ENCODE data around the gene IFIT1.

The IFIT1 gene, protein sequence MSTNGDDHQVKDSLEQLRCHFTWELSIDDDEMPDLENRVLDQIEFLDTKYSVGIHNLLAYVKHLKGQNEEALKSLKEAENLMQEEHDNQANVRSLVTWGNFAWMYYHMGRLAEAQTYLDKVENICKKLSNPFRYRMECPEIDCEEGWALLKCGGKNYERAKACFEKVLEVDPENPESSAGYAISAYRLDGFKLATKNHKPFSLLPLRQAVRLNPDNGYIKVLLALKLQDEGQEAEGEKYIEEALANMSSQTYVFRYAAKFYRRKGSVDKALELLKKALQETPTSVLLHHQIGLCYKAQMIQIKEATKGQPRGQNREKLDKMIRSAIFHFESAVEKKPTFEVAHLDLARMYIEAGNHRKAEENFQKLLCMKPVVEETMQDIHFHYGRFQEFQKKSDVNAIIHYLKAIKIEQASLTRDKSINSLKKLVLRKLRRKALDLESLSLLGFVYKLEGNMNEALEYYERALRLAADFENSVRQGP

DNA sequence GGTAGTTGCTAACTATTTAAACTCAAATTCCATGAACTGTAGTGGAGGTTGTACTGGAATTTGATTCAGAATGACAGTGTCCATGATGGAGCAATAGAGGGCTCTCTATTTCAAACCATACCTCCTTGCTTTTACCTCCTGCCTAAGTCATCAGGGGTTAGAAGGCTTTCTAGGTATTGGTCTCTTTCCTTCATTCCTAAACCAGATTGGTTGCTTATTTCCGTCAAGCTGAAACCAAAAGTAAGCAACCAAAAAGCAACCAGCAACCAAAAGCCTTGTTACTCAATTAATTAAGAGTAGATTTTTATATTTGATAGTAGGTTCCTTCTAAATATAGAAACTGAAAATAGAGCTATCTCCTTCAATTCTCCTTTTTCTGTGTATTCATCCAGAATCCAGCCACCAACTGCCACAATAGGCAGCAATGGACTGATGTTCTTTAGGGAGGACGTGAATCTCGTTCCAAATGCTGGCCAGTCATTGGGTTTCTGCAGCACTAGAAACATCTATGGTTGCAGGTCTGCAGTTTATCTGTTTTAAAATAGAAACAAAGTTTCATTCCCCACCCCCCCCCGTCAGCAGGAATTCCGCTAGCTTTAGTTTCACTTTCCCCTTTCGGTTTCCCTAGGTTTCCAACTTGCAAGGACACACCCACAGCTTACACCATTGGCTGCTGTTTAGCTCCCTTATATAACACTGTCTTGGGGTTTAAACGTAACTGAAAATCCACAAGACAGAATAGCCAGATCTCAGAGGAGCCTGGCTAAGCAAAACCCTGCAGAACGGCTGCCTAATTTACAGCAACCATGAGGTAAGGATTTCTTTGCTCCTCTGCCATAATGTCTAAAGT lies at the start of gene IFIT1:
IFIT1 (plus strand) TSS at position 717 of the 850 bp plus-strand sequence; CDS start at position 807, 90 bp downstream.
- peak in 45 of 56 donors; percentile 8 to 85 (median 48) for DNase-seq

DNA sequence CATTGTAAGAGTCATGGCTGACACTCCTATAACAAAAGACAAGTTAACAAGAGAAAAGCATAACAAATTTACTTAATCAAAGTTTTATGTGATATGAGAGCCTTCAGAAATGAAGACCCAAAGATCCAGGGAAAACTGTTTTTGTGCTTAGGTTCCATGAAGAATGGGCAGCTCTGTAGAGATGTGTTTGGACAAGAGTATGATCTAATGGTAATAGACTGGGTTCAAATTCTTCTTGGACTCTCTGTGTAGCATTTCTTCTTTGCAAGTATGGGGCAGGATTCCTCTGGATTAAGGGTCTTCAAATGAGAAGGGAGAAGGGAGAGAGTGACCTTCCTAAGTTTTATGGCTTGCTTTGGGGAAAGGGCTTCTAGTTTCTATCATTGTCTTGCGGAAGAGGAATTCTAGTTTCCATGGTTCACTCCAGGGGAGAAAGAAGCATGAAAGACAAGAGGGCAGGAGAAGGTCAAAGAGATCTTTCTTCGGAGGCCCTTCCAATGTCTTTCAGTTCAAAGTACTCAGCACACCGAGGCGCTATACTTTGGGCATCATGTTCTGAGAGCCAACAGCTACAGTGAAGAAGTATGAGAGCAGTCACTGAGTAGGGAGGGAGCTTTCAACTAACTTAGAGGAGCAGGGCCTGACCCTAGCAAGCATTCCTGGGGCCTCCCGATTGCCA lies 49.2 kb upstream of the IFIT1 start:
- DNase-seq = no peak

DNA sequence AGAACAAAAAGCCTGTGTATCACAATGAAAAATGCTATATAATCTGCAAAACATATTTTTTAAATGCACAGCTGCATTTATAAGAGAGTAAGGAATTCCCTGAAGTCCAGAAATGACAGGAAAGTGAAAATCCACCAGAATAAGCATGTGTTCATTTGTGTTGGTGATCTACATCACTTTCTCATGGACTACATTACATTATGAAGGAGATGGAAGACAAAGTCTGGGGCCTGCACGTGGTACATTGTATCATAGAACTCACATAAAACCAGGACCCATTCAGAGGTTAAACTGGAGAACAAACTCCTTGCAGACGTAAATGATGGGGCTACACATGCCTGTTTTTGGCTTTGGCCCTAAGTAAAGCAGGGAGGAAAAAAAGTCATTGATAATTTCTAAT lies 48.3 kb upstream of the IFIT1 start:
- no peak for DNase-seq

DNA sequence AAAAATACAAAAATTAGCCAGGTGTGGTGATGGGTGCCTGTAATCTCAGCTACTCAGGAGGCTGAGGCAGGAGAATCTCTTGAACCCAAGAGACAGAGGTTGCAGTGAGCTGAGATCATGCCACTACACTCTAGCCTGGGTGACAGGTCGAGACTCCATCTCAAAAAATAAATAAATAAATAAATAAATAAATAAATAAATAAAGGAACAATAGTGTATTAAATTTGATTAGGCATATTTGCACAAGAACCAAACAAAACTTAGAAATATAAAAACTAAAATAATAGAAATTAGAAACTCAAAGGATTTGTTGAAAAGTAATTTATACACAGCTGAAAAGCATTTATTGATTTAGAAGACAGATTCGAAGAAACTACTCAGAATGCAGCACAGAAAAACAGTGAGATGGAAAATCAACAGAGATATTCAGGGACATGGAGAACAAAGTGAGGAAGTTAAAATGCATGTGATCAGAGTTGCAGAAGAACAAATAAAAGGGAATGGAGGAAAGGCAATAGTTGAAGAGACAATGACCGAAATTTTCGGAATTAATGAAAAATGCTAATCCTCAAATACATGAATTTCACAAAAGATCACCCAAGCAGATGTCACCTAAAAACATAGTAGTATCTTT lies 46.9 kb upstream of the IFIT1 start:
- no peak for DNase-seq

DNA sequence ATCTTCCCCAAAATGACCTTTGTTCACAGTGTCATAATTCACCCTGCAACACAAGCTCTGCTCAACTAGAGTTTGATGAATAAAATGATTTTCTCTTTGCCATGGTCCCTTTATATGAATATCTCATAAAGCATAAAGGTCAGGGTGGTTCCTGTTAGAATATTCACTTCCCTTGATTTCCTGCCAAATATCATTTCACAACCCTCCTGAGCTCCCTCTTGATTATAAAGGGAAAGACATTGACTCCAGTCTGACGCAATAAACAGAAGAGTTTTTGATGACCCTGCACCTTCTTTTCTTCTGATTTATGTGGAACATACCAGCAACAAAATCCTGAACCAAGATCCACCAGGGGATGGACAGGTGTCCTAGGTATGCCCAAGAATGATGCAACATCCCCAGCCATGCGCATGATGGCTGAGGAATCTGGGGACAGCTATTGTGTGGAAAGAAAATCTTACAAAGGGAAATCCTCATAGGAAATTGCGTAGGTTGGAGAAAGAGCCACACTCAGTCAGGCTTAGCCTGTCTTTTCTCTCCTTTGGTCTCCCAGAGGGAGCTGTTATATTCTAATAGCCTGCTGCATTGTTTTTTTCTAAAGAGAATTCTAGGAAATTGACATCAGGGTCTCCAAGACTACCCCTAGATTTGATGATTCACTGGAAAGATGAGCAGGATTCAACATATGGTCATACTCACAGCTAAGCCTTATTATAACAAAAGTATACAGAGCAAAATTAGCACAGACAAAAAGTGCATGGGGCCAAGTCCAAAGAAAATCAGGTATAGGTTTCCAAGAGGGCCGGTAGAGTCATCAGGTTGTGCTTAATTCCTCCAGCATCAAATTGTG lies 45.8 kb upstream of the IFIT1 start:
- no peak for DNase-seq

DNA sequence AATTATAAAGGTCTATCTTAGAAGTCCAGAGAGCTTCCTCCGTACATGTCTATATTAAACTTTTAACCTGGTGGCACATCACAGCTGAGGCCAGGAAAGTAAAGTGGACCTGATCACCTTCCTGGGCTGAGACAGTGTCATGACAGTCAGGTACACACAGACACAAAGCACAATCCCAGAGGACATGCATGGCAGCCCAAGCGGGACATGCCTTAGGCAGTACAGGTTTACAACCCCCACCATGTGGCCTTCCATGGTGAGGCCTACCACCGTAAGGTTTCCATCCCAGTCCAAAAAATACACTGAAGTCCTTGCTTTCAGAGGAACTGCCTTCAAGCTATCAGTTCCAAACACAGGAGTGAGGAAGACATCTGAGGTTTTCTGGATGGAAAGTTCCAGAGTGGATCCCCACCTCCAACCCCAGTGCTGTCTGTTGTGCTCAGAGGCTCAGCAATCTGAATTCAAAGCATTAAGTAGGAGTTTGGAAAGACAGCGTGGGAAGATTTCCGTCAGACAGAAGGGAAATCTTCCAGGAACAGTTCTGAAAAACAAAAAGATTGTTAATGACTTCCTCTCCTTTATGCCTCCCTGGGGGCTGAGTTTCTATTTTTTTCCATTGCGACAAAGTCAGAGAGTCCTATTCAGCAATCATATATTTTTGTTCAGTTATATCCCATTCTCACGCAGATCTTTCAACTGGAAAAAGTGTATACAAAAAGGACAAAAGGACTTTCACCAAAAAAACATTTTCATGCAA lies 44.5 kb upstream of the IFIT1 start:
- peak in 12 of 56 donors; percentile 16 to 52 (median 36) for DNase-seq

DNA sequence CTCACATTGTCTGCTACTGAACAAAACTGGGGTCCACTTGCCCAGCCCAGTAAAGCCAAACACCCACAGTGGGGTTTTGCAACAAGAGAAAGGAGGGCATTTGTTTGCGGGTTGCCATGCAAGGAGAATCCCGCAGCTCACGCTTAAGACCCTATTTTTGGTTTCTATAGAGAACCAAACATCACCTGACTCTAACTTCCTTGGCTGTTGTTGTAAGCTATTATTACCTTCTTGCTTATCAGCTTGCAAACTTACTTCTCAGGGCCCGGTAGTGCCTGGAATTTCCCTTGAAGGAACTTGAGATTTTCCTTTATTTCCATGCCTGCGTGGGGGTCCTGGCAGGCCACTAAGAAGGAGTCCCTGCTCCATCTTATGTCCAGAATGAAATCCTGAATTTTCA lies 43.9 kb upstream of the IFIT1 start:
- DNase-seq = no peak

DNA sequence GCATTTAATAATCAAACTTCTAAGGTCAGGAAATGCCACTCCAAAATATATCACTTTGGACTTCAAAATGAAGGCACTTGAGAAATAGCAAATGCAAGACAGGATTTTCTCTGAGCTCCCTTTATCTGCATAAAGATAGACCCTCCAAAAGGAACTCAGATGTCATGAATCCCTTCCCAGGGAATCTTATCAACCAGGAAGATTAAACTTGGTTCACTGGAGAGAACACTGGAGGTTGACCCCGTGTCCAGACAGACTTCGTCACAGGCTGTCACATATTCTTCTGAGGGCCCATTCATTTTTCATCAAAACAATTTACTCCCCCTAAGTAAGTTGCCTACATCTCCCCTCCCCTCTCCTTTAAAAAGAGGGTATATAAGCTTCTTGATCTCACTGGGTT lies 43.4 kb upstream of the IFIT1 start:
- DNase-seq = no peak

DNA sequence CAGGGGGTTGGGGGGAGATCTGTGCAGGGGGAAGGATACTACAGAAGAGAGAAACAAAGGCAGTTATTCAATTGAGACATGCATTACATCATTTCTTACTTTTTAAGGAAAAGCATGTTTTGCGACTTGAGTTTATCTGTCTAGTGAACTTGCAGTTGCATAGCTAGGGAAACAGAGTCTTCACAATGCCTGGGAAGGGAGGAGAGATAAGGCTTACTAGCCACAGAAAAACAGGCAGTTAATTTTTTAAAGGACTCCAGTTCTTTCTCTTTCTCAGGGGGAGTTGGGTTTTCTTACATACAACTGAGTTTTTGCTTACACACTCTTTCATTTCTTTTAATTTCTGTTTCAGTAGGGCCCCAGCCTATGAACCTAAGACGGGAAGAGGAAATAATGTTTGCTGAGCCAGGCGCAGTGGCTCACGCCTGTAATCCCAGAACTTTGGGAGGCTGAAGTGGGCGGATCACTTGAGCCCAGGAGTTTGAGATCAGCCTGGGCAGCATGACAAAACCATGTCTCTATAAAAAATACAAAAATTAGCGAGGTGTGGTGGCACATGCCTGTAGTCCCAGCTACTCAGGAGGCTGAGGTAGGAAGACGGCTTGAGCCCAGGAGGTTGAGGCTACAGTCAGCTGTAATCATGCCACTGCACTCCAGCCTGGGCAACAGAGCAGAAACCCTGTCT lies 41.6 kb upstream of the IFIT1 start:
- DNase-seq = peak in 2 of 56 donors; percentile 11 to 28

DNA sequence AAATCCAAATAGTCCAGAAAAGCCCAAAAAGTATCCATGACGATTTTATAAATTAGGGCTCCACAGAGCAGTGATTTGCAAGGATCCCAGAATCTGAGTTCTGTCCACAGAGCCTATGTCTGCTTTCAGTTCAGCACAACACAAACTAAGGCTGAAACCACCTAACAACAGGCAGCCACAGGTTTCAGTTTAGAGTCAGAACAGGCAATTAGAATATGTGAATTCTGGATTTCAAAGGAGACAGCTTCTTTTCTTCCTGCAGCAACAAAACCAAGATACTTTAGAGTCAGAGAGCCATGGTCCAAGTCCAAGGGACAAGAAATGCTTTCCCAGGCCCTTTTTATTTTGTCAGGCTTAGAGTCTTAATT lies 41.0 kb upstream of the IFIT1 start:
- DNase-seq = no peak

DNA sequence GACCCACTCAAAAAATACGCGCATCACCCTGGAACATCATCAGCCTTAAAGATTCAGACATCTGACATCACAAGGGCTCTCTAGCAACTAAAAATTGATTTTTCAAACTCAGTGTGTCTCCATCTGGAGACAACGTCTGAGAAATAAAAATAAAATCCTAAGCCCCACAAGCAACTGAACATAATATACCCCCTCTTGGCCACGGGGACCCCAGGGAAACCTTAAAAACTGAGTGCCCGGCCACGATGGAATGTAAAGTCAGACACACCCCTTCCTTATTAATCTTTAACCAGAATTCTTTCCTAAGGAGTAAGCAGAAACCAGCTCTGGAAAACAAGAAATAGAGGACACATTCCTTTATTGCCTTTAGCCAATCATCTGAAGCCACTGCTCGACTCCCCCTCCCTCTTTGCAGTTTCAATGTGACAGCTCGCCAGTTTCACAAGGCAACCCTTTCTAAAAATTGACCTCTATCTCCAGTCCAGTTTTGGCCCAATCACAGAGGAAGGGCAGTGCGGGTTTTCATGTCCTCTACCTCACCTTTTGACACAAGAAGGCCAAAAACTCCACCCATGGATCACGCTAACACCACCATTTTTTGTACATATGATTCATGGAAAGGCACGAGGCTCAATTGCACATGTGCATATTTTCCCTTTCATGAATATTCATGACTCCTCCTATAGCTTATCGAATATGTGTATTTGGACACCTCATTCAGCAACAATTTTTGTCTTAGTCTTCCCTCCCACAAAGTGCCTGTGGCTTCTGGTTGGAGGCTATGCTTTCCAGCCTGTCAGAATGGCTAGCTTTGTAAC lies 40.4 kb upstream of the IFIT1 start:
- DNase-seq = peak in 1 of 56 donors; percentile 12

DNA sequence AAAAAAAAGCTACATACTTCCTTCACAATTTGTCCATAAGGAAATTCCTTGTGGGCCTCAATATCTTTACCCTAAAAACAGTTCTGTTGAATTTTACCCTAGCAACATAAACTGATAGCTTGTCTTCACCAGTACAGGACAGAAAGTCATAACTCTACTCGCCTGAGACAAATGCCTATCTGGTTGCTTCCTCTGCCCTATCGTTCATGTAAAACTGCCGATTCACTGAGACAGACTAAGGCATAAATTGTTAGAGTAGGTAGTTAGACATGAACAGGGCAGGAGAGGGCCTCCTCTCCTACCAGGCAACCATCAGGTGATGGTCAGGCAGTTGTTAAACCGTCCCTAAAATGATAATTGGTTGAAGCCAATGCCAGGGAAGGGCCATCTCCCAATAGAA lies 39.6 kb upstream of the IFIT1 start:
- no peak for DNase-seq

DNA sequence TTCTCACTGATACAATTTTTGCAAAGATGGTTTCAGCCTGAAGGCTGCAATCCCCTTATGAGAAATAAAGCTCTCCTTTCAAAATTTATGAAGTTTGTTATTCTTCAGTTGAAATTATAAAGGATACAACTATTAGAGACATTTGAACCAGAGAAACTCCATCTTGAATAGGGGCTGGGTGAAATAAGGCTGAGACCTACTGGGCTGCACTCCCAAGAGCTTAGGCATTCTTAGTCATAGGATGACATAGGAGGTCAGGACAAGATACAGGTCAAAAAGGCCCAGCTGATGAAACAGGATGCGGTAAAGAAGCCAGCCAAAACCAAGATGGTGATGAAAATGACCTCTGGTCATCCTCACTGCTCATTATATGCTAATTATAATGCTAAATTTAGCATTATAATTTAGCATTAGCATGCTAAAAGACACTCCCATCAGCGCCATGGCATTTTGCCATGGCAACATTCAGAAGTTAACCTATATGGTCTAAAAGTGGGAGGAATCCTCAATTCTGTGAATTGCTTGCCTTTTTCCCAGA lies 37.0 kb upstream of the IFIT1 start:
- DNase-seq = no peak

DNA sequence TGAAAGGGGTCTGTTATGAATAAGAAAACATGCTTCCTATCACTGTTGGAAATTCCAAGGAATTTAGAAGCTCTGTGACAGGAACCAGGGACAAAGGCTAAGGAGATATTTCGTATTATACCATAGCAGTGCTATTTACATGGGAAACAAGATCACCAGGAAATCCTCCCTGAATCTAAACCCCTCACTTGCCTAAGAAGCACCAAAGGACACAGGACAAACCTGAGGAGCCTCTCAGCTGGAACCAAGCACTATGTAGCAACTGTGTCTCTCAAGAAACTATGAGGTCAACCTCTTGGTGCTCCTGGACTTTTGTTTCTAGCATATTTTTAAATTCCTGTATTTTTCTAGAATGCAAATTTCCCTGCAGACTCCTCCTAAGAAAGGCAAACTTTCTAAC lies 35.3 kb upstream of the IFIT1 start:
- DNase-seq = no peak

DNA sequence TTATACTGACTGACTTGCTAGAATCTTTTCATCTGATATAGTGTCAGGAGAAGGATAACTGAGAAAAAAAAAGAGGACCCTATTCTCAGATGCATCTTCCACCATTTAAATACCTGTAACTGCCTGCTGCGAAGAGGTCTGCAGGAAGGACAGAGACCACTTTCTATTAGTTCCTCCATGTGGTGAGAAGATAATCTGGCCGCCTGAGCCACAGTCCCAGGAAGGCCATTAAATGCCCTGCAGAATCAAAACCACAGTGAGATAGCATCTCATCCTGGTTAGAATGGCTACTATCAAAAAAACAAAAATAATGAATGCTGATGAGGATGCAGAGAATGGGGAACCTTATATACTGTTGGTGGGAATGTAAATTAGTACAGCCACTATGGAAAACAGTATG lies 34.4 kb upstream of the IFIT1 start:
- no peak for DNase-seq

DNA sequence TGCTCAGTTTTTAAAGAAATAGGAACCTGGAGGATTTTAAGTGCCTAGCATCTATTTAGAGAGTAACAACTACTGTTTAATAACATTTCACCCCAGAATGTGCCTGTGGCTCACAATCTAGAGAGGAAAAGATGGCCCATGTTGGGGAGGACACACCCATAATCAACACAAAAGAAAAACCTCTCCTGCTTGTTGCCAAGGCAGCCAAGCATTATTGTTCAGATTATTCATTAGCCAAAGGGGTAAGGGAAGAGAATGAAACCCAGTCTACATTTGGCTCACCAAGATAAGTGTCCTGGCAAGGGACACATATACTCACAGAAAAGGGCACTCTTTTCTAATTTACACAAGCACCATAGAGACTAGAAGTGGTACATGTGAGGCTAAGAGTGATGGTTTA lies 32.3 kb upstream of the IFIT1 start:
- DNase-seq = no peak

DNA sequence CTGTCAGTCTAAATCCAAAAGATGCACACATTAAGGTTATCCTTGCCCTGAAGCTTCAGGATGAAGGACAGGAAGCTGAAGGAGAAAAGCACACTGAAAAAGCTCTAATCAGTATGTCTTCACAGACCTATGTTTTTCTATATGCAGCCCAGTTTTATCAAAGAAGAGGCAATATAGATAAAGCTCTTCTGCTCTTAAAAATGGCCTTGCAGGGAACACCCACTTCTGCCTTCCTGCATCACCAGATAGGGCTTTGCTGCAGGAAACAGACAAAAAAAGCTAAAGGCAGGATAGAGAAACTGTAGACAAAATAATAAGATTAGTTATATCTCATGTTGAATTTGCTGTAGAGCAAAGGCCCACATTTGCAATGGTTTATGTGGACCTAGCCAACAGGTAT lies 29.5 kb upstream of the IFIT1 start:
- no peak for DNase-seq
